ENCODE measurements around the gene MTM1.

The MTM1 gene
- total RNA-seq = 20.8 to 62.3 (median 43.7) reads per million in 9 experiments

- Mint-ChIP-seq H3K36me3 (ENCODE audit: insufficient read depth) (peaks cover 3% of the 10 kb centered on the region), H3K9me3 (no peaks in the 10 kb centered on the region), H3K27me3 (no peaks in the 10 kb centered on the region), H3K4me3 (peak within 1 kb of the TSS; percentile 83), H3K4me1 (ENCODE audit: low read depth in 2 of 2) (peaks cover 21 to 33% of the 10 kb centered on the region in 2 donors), H3K27ac (peak within 1 kb of the TSS; percentile 71 to 80)
- DNase-seq (peak; percentile 84 to 86 (median 84)), ATAC-seq (replicated peaks) (peak; percentile 88)
These were observed at the start of gene MTM1 for GRCh38 chrX:150568320-150569154. MTM1 (plus strand) TSS chrX:150568621; CDS start chrX:150592615, 23,994 bp downstream.

GRCh38 chrX:150522494-150522893 lies 45.9 kb upstream of the MTM1 start:
- no peaks in the 10 kb centered on the region for H3K27me3 Mint-ChIP-seq
- H3K27ac Mint-ChIP-seq = no peak overlapping the region
- no peaks in the 10 kb centered on the region for H3K36me3 Mint-ChIP-seq (ENCODE audit: insufficient read depth)
- ATAC-seq (replicated peaks) = no peak
- H3K4me3 Mint-ChIP-seq = no peak overlapping the region
- H3K4me1 Mint-ChIP-seq (ENCODE audit: low read depth in 2 of 2) = no peaks in the 10 kb centered on the region
- no peak for DNase-seq
- no peaks in the 10 kb centered on the region for H3K9me3 Mint-ChIP-seq

GRCh38 chrX:150525061-150525919 lies 43.1 kb upstream of the MTM1 start:
- Mint-ChIP-seq H3K36me3 (ENCODE audit: insufficient read depth) (no peaks in the 10 kb centered on the region), H3K27me3 (no peaks in the 10 kb centered on the region)
- no peak for ATAC-seq (replicated peaks)

GRCh38 chrX:150526692-150527091 lies 41.7 kb upstream of the MTM1 start:
- Mint-ChIP-seq H3K9me3 (no peaks in the 10 kb centered on the region), H3K27ac (no peak overlapping the region), H3K4me3 (no peak overlapping the region), H3K27me3 (no peaks in the 10 kb centered on the region), H3K4me1 (ENCODE audit: low read depth in 2 of 2) (no peaks in the 10 kb centered on the region), H3K36me3 (ENCODE audit: insufficient read depth) (no peaks in the 10 kb centered on the region)
- DNase-seq = no peak
- ATAC-seq (replicated peaks) = no peak

More at GRCh38 chrX:150525061-150525919, 43.1 kb upstream of the MTM1 start:
- Mint-ChIP-seq H3K9me3 (no peaks in the 10 kb centered on the region), H3K4me3 (no peak overlapping the region), H3K27ac (no peak overlapping the region), H3K4me1 (ENCODE audit: low read depth in 2 of 2) (no peaks in the 10 kb centered on the region)
- no peak for DNase-seq

GRCh38 chrX:150527108-150527507 lies 41.3 kb upstream of the MTM1 start:
- Mint-ChIP-seq H3K27me3 (no peaks in the 10 kb centered on the region), H3K27ac (no peak overlapping the region), H3K36me3 (ENCODE audit: insufficient read depth) (no peaks in the 10 kb centered on the region), H3K4me3 (no peak overlapping the region), H3K9me3 (no peaks in the 10 kb centered on the region), H3K4me1 (ENCODE audit: low read depth in 2 of 2) (no peaks in the 10 kb centered on the region)
- ATAC-seq (replicated peaks) (no peak), DNase-seq (no peak)

- peaks cover 0 to 3% of the 10 kb centered on the region in 2 donors for H3K9me3 Mint-ChIP-seq
- no peak for ATAC-seq (replicated peaks)
- no peak overlapping the region for H3K27ac Mint-ChIP-seq
These were observed 38.8 kb upstream of the MTM1 start for GRCh38 chrX:150529587-150529986.

GRCh38 chrX:150530821-150531220 lies 37.6 kb upstream of the MTM1 start:
- ATAC-seq (replicated peaks) (no peak), DNase-seq (no peak)
- no peak overlapping the region for H3K4me3 Mint-ChIP-seq
- no peaks in the 10 kb centered on the region for H3K27me3 Mint-ChIP-seq
- peaks cover 0 to 3% of the 10 kb centered on the region in 2 donors for H3K9me3 Mint-ChIP-seq
- no peaks in the 10 kb centered on the region for H3K4me1 Mint-ChIP-seq (ENCODE audit: low read depth in 2 of 2)
- H3K36me3 Mint-ChIP-seq (ENCODE audit: insufficient read depth) = no peaks in the 10 kb centered on the region
- no peak overlapping the region for H3K27ac Mint-ChIP-seq

More at GRCh38 chrX:150529587-150529986, 38.8 kb upstream of the MTM1 start:
- no peaks in the 10 kb centered on the region for H3K4me1 Mint-ChIP-seq (ENCODE audit: low read depth in 2 of 2)
- no peaks in the 10 kb centered on the region for H3K27me3 Mint-ChIP-seq
- no peaks in the 10 kb centered on the region for H3K36me3 Mint-ChIP-seq (ENCODE audit: insufficient read depth)
- DNase-seq = no peak
- H3K4me3 Mint-ChIP-seq = no peak overlapping the region

- DNase-seq = no peak
- ATAC-seq (replicated peaks) = no peak
- Mint-ChIP-seq H3K4me3 (no peak overlapping the region), H3K27me3 (no peaks in the 10 kb centered on the region), H3K27ac (no peak overlapping the region), H3K9me3 (peaks cover 0 to 3% of the 10 kb centered on the region in 2 donors), H3K4me1 (ENCODE audit: low read depth in 2 of 2) (no peaks in the 10 kb centered on the region), H3K36me3 (ENCODE audit: insufficient read depth) (no peaks in the 10 kb centered on the region)
These were observed 37.0 kb upstream of the MTM1 start for GRCh38 chrX:150531467-150531866.

- DNase-seq = no peak
- no peak overlapping the region for H3K4me3 Mint-ChIP-seq
These were observed 34.6 kb upstream of the MTM1 start for GRCh38 chrX:150533863-150534262.

GRCh38 chrX:150536455-150537116 lies 31.8 kb upstream of the MTM1 start:
- H3K27ac Mint-ChIP-seq = no peak overlapping the region
- H3K27me3 Mint-ChIP-seq = no peaks in the 10 kb centered on the region
- ATAC-seq (replicated peaks) = no peak
- peaks cover 0 to 3% of the 10 kb centered on the region in 2 donors for H3K9me3 Mint-ChIP-seq
- no peaks in the 10 kb centered on the region for H3K4me1 Mint-ChIP-seq (ENCODE audit: low read depth in 2 of 2)
- DNase-seq = no peak
- H3K4me3 Mint-ChIP-seq = no peak overlapping the region
- no peaks in the 10 kb centered on the region for H3K36me3 Mint-ChIP-seq (ENCODE audit: insufficient read depth)

More at GRCh38 chrX:150533863-150534262, 34.6 kb upstream of the MTM1 start:
- Mint-ChIP-seq H3K27me3 (no peaks in the 10 kb centered on the region), H3K36me3 (ENCODE audit: insufficient read depth) (no peaks in the 10 kb centered on the region), H3K9me3 (peaks cover 0 to 3% of the 10 kb centered on the region in 2 donors), H3K4me1 (ENCODE audit: low read depth in 2 of 2) (no peaks in the 10 kb centered on the region), H3K27ac (no peak overlapping the region)
- no peak for ATAC-seq (replicated peaks)

GRCh38 chrX:150537851-150538250 lies 30.6 kb upstream of the MTM1 start:
- no peaks in the 10 kb centered on the region for H3K27me3 Mint-ChIP-seq
- no peak overlapping the region for H3K4me3 Mint-ChIP-seq
- DNase-seq = no peak
- H3K9me3 Mint-ChIP-seq = peaks cover 0 to 3% of the 10 kb centered on the region in 2 donors
- no peak overlapping the region for H3K27ac Mint-ChIP-seq
- no peaks in the 10 kb centered on the region for H3K36me3 Mint-ChIP-seq (ENCODE audit: insufficient read depth)
- no peak for ATAC-seq (replicated peaks)
- H3K4me1 Mint-ChIP-seq (ENCODE audit: low read depth in 2 of 2) = no peaks in the 10 kb centered on the region

- Mint-ChIP-seq H3K27me3 (no peaks in the 10 kb centered on the region), H3K36me3 (ENCODE audit: insufficient read depth) (peaks cover under 1% of the 10 kb centered on the region), H3K4me3 (no peak overlapping the region), H3K4me1 (ENCODE audit: low read depth in 2 of 2) (peaks cover 0 to 1% of the 10 kb centered on the region in 2 donors), H3K27ac (no peak overlapping the region), H3K9me3 (no peaks in the 10 kb centered on the region)
- ATAC-seq (replicated peaks) = no peak
- no peak for DNase-seq
These were observed 27.5 kb upstream of the MTM1 start for GRCh38 chrX:150540965-150541364.

GRCh38 chrX:150542846-150543229 lies 25.6 kb upstream of the MTM1 start:
- H3K4me3 Mint-ChIP-seq = no peak overlapping the region
- no peaks in the 10 kb centered on the region for H3K9me3 Mint-ChIP-seq

More at GRCh38 chrX:150542846-150543229, 25.6 kb upstream of the MTM1 start:
- Mint-ChIP-seq H3K36me3 (ENCODE audit: insufficient read depth) (peaks cover 6% of the 10 kb centered on the region), H3K27ac (no peak overlapping the region), H3K27me3 (no peaks in the 10 kb centered on the region), H3K4me1 (ENCODE audit: low read depth in 2 of 2) (peaks cover 10% of the 10 kb centered on the region in 2 donors)
- ATAC-seq (replicated peaks) (no peak), DNase-seq (no peak)
